Astrocyte of the cerebellum (primary cell): ENCODE measurements around the gene MDC1.
A peak's percentile ranks its signal among the peaks of the same experiment; 100 is the strongest.

Source experiments
- DNase-seq: peaks from one replicate; pipeline ENCODE4 v3.0.0-alpha.2; 2011; ENCODE audit warnings: low read depth
- H3K4me3 ChIP-seq: 2 replicates; pipeline ENCODE4 v1.5.1; 2011; ENCODE audit warnings: mild to moderate bottlenecking, low read depth, low read length, moderate library complexity
- CTCF ChIP-seq: IDR thresholded peaks from 2 replicates; pipeline ENCODE4 v1.5.1; 2012; ENCODE audit warnings: low read length, low read depth, moderate library complexity, mild to moderate bottlenecking; ENCODE audit errors: missing control alignments
- in situ Hi-C: cut with HindIII; loops from 2 replicates; pipeline ENCODE4 v1.10.0; 2017; ENCODE audit warnings: low sequenced_read_pairs

Gene MDC1

GRCh38 chr6:30747300-30747687 is 30.2 kb upstream of the MDC1 start:
- no peak overlapping the region for H3K4me3 ChIP-seq
- in situ Hi-C loops = loop anchor here (5.0 kb wide), 1 partner anchor 55 kb away; no protein-coding TSS in a partner anchor
- DNase-seq = no peak
- TF ChIP-seq CTCF = no peak

- DNase-seq = peak; percentile 79
- peak; percentile 65 for TF ChIP-seq CTCF
- peak within 1 kb of the TSS; percentile 79 for H3K4me3 ChIP-seq
- in situ Hi-C loops = no loop called here
Measured at GRCh38 chr6:30744054-30744805, 27.1 kb upstream of the MDC1 start, which contains the start of gene IER3. Gene IER3, minus strand, starts transcription at chr6:30744547. Its CDS starts 29 bp downstream, at chr6:30744518.

- H3K4me3 ChIP-seq = peak overlapping the region; percentile 79
- no peak for TF ChIP-seq CTCF
- DNase-seq = no peak
- in situ Hi-C loops = no loop called here
Measured at GRCh38 chr6:30743099-30744053, 26.3 kb upstream of the MDC1 start.

- peak; percentile 82 for DNase-seq
- in situ Hi-C loops = no loop called here
- H3K4me3 ChIP-seq = peak within 1 kb of the TSS; percentile 79
- no peak for TF ChIP-seq CTCF
Measured at GRCh38 chr6:30742316-30743098, 25.4 kb upstream of the MDC1 start, which contains the start of gene FLOT1. Gene FLOT1, minus strand, starts transcription at chr6:30742687. Its CDS starts 498 bp downstream, at chr6:30742189.

GRCh38 chr6:30741789-30742315 is 24.8 kb upstream of the MDC1 start:
- peak overlapping the region; percentile 79 for H3K4me3 ChIP-seq
- in situ Hi-C loops = no loop called here
- no peak for TF ChIP-seq CTCF
- DNase-seq = no peak
